GM12892 (cell line): ENCODE data around the gene ZNF532.

Experiments used
- DNase-seq: peaks from one replicate; pipeline ENCODE4 v3.0.0; 2011; ENCODE audit not compliant: insufficient read length
- FAIRE-seq: peaks from 2 replicates; lab custom pipeline; 2011; peaks lifted over from hg19 to GRCh38; lab: Jason Lieb, UNC
- POLR2A ChIP-seq: IDR thresholded peaks from 2 replicates; pipeline ENCODE4 v1.6.1; 2011; ENCODE audit warnings: low read depth, low read length, control low read depth
- POLR2AphosphoS5 ChIP-seq: IDR thresholded peaks from 2 replicates; pipeline ENCODE4 v1.6.1; 2011; ENCODE audit warnings: low read depth, low read length, control low read depth
- TAF1 ChIP-seq: IDR thresholded peaks from 2 replicates; pipeline ENCODE4 v1.6.1; 2011; ENCODE audit warnings: low read depth, mild to moderate bottlenecking, control low read depth, low read length, borderline replicate concordance

Gene ZNF532

GRCh38 chr18:58856881-58857280 is 7.8 kb upstream of the ZNF532 start:
- DNase-seq (no peak), FAIRE-seq (no peak)
- TF ChIP-seq POLR2AphosphoS5 (no peak), TAF1 (no peak), POLR2A (no peak)

- TF ChIP-seq TAF1, result no peak
- no peak for TF ChIP-seq POLR2A
- TF ChIP-seq POLR2AphosphoS5, result no peak
- FAIRE-seq (no peak), DNase-seq (no peak)
Measured at GRCh38 chr18:58858591-58859468, 5.8 kb upstream of the ZNF532 start.

DNA sequence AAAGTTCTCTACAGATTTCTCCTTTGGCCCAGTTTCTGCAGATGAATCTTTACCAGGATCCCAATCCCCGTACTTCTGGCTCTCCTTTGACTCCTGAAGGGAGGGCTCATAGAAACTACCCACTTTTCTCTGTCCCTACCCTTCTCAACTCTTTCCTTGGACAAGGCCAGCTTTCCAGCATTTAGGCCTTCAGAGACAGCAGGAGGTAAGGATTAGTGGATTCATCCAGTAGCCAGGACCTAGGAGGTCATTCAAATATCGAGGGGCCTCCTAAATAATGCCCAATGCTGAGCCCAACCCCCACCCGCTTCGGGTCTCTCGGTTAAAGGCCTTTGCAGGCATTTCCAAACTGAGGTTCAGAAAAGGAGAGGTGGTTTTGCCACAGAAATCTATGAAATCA is 4.8 kb upstream of the ZNF532 start:
- TF ChIP-seq TAF1 (no peak), POLR2A (no peak), POLR2AphosphoS5 (no peak)
- FAIRE-seq (no peak), DNase-seq (no peak)

DNA sequence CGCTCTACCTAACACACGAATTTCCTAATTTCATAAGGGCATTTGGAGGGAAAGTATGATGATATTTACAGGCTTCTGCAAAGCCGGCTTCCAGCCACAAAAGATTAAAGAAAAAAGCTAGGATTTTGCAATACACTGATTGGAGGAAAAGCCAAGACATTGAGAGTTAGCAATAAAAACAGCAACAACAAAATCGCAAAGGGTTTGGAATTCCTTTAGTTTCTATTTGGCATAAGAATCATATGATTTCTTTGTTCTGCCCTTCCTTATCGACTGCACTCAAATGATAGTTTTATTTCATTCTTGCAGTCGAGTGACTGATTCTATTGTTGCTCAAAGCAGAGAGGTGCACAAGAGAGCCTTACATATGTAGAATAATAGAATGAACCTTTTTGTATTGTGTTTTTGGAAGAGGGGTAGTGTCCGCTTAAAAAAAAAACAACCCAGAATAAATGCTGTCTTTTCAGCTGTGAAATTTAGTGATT is 3.9 kb upstream of the ZNF532 start:
- FAIRE-seq, result no peak
- TF ChIP-seq POLR2AphosphoS5, result no peak
- no peak for TF ChIP-seq TAF1
- TF ChIP-seq POLR2A, result no peak
- no peak for DNase-seq

GRCh38 chr18:58861353-58861752 is 3.3 kb upstream of the ZNF532 start:
- DNase-seq (no peak), FAIRE-seq (no peak)
- no peak for TF ChIP-seq POLR2AphosphoS5
- TF ChIP-seq TAF1, result no peak
- TF ChIP-seq POLR2A, result no peak

- TF ChIP-seq TAF1 (no peak), POLR2A (no peak), POLR2AphosphoS5 (no peak)
- FAIRE-seq (no peak), DNase-seq (no peak)
Measured at GRCh38 chr18:58861861-58862301, 2.8 kb upstream of the ZNF532 start.

DNA sequence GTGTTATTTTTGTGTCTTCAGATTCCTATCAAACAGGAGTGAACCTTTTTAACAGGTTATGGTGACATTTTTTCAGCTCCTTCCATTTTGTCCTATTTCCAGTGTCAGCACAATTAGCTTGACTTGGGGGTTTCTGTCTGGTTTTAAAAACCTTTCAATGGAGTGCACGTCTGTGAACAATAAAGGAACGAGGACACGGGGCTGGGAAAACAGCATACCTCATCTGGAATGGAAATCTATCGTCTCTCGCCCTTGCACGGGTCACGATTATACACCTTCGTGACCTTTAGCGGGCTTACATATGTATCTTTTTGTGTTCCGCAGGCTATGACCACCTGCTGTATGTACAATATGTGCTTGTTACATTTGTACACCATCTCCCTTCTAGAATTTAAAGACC is 2.3 kb upstream of the ZNF532 start:
- DNase-seq (no peak), FAIRE-seq (no peak)
- TF ChIP-seq TAF1 (no peak), POLR2AphosphoS5 (no peak), POLR2A (no peak)

DNA sequence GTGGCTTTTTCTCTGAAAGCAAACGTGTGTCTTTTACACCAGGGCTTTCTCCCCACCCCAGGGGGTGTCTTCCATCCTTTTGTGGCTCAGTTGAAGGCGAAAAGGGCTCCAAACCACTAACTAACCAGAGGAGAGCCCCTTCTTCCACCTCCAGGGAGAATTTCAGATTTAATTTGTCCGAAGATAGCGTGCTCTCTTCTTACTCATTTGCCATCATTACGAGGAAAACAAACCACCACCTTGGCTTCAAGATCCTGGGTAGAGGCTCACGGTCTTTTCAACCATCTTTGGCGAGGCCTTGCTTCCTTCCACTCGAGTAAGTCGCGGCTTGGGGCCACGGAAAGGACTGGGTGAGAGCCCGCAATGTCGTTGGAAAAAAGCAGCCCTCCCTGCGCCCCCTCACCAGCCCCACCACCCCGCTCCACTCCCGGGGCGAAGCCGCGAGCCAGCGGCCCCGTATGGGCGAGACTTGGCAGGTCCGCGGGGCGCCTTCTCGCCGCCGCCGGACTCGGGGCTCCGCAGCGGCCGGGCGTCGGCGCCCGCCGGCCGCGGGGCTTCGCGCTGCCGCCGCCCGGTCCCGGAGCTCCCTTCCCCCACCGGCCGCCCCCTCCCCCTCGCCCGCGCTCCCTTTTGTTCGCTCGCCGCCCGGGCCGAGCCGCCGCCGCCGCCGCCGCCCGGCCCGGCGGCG is 1.7 kb upstream of the ZNF532 start:
- FAIRE-seq, result peak; percentile 85
- TF ChIP-seq TAF1 (no peak), POLR2A (no peak), POLR2AphosphoS5 (no peak)
- peak; percentile 40 for DNase-seq

DNA sequence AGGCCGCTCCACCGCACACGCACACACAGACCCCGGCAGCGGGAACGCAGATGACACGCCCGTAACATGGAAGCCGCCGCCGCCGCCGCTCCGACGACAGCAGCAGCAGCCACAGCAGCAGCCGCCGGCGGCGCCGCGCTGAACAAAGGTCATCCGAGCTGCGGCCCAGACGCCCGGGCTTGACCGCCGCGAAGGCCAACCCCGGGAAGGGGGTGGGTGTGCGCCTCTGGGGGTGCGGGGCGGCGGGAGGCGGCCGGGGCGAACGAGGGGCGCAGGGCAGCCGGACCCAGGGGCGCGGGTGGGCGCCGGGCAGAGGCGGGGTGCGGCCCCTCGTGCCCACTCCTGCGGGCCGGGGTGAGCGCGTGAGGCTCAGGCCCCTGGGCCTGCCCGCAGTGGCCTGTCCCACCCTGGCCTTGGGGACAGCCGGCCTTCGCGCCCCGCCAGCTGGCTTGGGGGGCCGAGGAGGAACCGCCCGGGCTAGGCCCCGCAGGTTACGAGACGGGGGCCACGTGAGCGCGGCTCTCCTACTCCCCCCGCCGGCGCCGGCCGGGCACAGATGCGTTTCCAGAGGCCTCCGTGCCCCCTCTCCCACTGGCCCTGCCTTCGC is 1.0 kb upstream of the ZNF532 start:
- DNase-seq (peak; percentile 48), FAIRE-seq (no peak)
- TF ChIP-seq POLR2AphosphoS5 (no peak), TAF1 (no peak), POLR2A (no peak)

GRCh38 chr18:58865033-58865590 is 435 bp downstream of the ZNF532 start:
- TF ChIP-seq TAF1, result no peak
- TF ChIP-seq POLR2AphosphoS5, result no peak
- no peak for TF ChIP-seq POLR2A
- no peak for DNase-seq
- FAIRE-seq, result no peak

- DNase-seq (no peak), FAIRE-seq (no peak)
- TF ChIP-seq TAF1 (no peak), POLR2AphosphoS5 (no peak)
Measured at GRCh38 chr18:58865701-58866065, 1.0 kb downstream of the ZNF532 start.
